Measurements from ENCODE around the gene COMMD10. TPM values are rescaled to one million over a fixed set of nuclear protein-coding genes. Genes with fewer than 3 reads are reported as not detected.

Gene COMMD10
- total and polyA plus RNA-seq, 2 of the 8 experiments (the other 6 are each of a cell fraction or from before 2014, with no cell fraction given), result 16.5 to 43.4 TPM

DNA sequence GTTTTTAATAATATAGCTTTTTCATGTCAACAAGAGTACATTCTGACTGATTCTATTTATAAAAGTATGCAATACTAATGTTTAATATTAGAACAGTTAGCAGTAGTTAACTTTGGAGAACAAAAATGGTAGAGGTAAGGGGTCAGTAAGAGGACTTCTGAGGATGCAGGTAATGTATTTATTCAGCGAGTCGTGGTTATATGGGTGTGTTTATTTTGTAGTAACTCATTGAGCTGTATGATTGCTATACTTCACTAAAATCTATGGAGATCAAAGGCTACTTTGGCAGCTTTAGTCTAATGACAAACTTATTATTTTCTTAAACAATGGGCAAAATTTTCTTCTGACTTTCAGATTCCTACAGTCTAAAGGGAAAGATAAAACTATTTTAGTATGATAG, 146.5 kb downstream of the COMMD10 start:
- H3K79me1 ChIP-seq (ENCODE audit: low read depth, low read length), result no peaks in the 10 kb centered on the region
- no peak overlapping the region for H2BK15ac ChIP-seq (ENCODE audit: low read length)
- DNase-seq (ENCODE audit: low read depth in 1 of 2, low spot score in 2 of 2) (no peak), FAIRE-seq (no peak)
- 98% methylated on average over 2 of the region's 2 CpGs; no CpG with 5 or more reads in 1 of the 2 experiments for WGBS, 2 experiments (ENCODE audit: extremely low coverage in 1 of 2, insufficient coverage in 1 of 2, insufficient read length in 1 of 2, insufficient replicate concordance in 2 of 2, low coverage in 1 of 2, low lambda C conversion rate in 2 of 2, missing lambda C conversion rate in 1 of 2)
- no peaks in the 10 kb centered on the region for H3K4me1 ChIP-seq (replicated peaks in 1 of 4; ENCODE audit: control insufficient read depth in 3 of 4, insufficient read depth in 4 of 4, low read length in 3 of 4)
- no peaks in the 10 kb centered on the region for H3K79me2 ChIP-seq (ENCODE audit: control insufficient read depth in 1 of 2, insufficient read depth in 2 of 2, low read length in 2 of 2)
- H3K27me3 ChIP-seq (replicated peaks in 1 of 4; ENCODE audit: control insufficient read depth in 3 of 4, extremely low read depth in 1 of 4, insufficient read depth in 3 of 4, low read length in 3 of 4), result no peaks in the 10 kb centered on the region
- H2AK5ac ChIP-seq (ENCODE audit: low read depth, low read length), result no peak overlapping the region
- H3K18ac ChIP-seq (ENCODE audit: extremely low read depth, low read length), result no peak overlapping the region
- H2BK120ac ChIP-seq (replicated peaks; ENCODE audit: low read depth, low read length), result no peak overlapping the region
- CTCF ChIA-PET (ENCODE audit: partially characterized antibody), result interaction anchor here (1.3 to 1.5 kb wide), 2 partner anchors 58 to 73 kb away, joined by 3 to 6 read pairs; no protein-coding TSS in a partner anchor
- H3K36me3 ChIP-seq (ENCODE audit: control insufficient read depth in 2 of 4, insufficient read depth in 4 of 4, low read length in 3 of 4), result no peaks in the 10 kb centered on the region
- H2BK20ac ChIP-seq (ENCODE audit: low read length), result no peak overlapping the region
- H2BK12ac ChIP-seq (ENCODE audit: low read depth, low read length), result no peak overlapping the region
- H3K27ac ChIP-seq (ENCODE audit: low read depth, low read length), result no peak overlapping the region
- no peak overlapping the region for H3K23ac ChIP-seq (ENCODE audit: insufficient read length)
- no peak overlapping the region for H3K9ac ChIP-seq (replicated peaks in 1 of 4; ENCODE audit: extremely low read depth in 1 of 4, low read depth in 3 of 4, low read length in 3 of 4)
- no peak overlapping the region for H4K5ac ChIP-seq (ENCODE audit: insufficient read length, low read depth, low read length)
- H3K56ac ChIP-seq (replicated peaks; ENCODE audit: insufficient read length, low read depth, low read length), result no peak overlapping the region
- no peak overlapping the region for H3K14ac ChIP-seq (ENCODE audit: insufficient read length)
- TF ChIP-seq, protein P1, sequence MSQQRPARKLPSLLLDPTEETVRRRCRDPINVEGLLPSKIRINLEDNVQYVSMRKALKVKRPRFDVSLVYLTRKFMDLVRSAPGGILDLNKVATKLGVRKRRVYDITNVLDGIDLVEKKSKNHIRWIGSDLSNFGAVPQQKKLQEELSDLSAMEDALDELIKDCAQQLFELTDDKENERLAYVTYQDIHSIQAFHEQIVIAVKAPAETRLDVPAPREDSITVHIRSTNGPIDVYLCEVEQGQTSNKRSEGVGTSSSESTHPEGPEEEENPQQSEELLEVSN (IDR thresholded peaks at IDR 0.05), result no peak
- H4K8ac ChIP-seq (ENCODE audit: extremely low read depth, insufficient read depth, low read length), result no peak overlapping the region
- H4K91ac ChIP-seq (replicated peaks; ENCODE audit: insufficient read length, low read length), result no peak overlapping the region
- no peak overlapping the region for H3K4ac ChIP-seq (replicated peaks; ENCODE audit: insufficient read length, low read depth, low read length)
- no peak overlapping the region for H3K4me3 ChIP-seq (ENCODE audit: extremely low read depth in 1 of 4, insufficient read depth in 2 of 4, low read depth in 3 of 4, low read length in 4 of 4)
- no peak overlapping the region for H3K4me2 ChIP-seq (ENCODE audit: insufficient read depth in 1 of 2, low read depth in 2 of 2, low read length in 2 of 2)
- no peaks in the 10 kb centered on the region for H3K23me2 ChIP-seq (ENCODE audit: low read depth, low read length)
- no peaks in the 10 kb centered on the region for H4K20me1 ChIP-seq (replicated peaks in 1 of 2; ENCODE audit: control insufficient read depth in 1 of 2, insufficient read depth in 2 of 2, low read length in 2 of 2)
- no peak overlapping the region for H2AFZ ChIP-seq (ENCODE audit: low read length)
- POLR2A ChIA-PET (ENCODE audit: partially characterized antibody), result no interaction called here
- no peak overlapping the region for H2BK5ac ChIP-seq (ENCODE audit: low read depth, low read length)
- H3K9me3 ChIP-seq (ENCODE audit: insufficient read depth in 2 of 2, low read depth in 1 of 2, low read length in 1 of 2), result no peaks in the 10 kb centered on the region

All from H1 (cell line).